Upper lobe of right lung (tissue), 1 donor: ENCODE measurements around the gene KIF25. TPM values are rescaled to one million over a fixed set of nuclear protein-coding genes. Genes with fewer than 3 reads are reported as not detected.

Source experiments
- ATAC-seq: fragments of 200-7000 bp; cut with Tn5 transposase; one replicate; pipeline ENCODE4 v1.9.1; 2020; ENCODE audit warnings: mild to moderate bottlenecking, moderate library complexity
- DNase-seq: peaks from one replicate; pipeline ENCODE4 v3.0.0-alpha.2; 2020
- H3K27ac ChIP-seq: fragments of 200-600 bp; one replicate; pipeline ENCODE4 v1.8.0; 2022
- H3K27me3 ChIP-seq: fragments of 200-600 bp; one replicate; pipeline ENCODE4 v1.8.0; 2022; ENCODE audit warnings: mild to moderate bottlenecking
- H3K36me3 ChIP-seq: fragments of 200-600 bp; one replicate; pipeline ENCODE4 v1.8.0; 2022
- H3K4me1 ChIP-seq: fragments of 200-600 bp; one replicate; pipeline ENCODE4 v1.8.0; 2022
- H3K4me3 ChIP-seq: fragments of 200-600 bp; one replicate; pipeline ENCODE4 v1.8.0; 2022; ENCODE audit warnings: mild to moderate bottlenecking
- H3K9me3 ChIP-seq: fragments of 200-600 bp; one replicate; pipeline ENCODE4 v1.8.0; 2022
- intact Hi-C: fragments of 100-400 bp; cut with DNase I; formaldehyde crosslinking; loops from one replicate; pipeline ENCODE4 v1.11.0; 2022
- total RNA-seq: library from RNA; stranded (reverse); fragmentation: NEBNext Ultra II Directional; extraction: Animal tissue kit (Norgen Biotek cat#: 25700); gene quantifications from one replicate; pipeline ENCODE4 v1.2.1, GENCODE V29; 2021
- TF ChIP-seq, protein P1 (sequence below): fragments of 200-600 bp; IDR thresholded peaks from one replicate; pipeline ENCODE4 v1.8.0; 2022; ENCODE audit warnings: antibody characterized with exemption
- donor health status: DM: no; HTN: yes; CAD: no; lungs with severe emphysema.

KIF25 gene
- total RNA-seq, 1 donor from 2014 or later: 0.96 TPM

DNA sequence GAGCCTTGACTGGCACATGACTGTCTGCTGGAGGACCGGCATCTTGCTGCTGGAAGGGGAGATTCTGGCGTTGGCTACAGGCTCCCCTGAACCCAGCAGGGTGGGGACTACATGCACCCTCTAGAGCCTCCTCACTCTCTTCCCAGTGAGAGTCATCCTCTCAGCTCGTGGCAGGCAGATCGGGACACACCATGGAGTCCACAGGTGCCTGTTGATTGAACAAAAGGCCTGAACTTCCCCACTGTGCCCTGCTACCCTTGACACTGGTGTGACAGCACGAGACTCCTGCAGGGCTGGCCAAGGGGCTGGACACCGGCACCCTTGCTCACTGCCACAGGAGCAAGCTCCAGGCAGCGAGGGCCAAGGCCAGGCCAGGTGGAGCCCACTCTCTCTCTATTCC, 73.3 kb downstream of the KIF25 start:
- Histone ChIP-seq H3K36me3 (no peaks in the 10 kb centered on the region), H3K27ac (no peak overlapping the region), H3K4me1 (no peaks in the 10 kb centered on the region), H3K9me3 (no peaks in the 10 kb centered on the region), H3K4me3 (no peak overlapping the region), H3K27me3 (no peaks in the 10 kb centered on the region)
- TF ChIP-seq, protein P1, sequence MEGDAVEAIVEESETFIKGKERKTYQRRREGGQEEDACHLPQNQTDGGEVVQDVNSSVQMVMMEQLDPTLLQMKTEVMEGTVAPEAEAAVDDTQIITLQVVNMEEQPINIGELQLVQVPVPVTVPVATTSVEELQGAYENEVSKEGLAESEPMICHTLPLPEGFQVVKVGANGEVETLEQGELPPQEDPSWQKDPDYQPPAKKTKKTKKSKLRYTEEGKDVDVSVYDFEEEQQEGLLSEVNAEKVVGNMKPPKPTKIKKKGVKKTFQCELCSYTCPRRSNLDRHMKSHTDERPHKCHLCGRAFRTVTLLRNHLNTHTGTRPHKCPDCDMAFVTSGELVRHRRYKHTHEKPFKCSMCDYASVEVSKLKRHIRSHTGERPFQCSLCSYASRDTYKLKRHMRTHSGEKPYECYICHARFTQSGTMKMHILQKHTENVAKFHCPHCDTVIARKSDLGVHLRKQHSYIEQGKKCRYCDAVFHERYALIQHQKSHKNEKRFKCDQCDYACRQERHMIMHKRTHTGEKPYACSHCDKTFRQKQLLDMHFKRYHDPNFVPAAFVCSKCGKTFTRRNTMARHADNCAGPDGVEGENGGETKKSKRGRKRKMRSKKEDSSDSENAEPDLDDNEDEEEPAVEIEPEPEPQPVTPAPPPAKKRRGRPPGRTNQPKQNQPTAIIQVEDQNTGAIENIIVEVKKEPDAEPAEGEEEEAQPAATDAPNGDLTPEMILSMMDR: no peak
- ATAC-seq: no peak
- no peak for DNase-seq
- intact Hi-C loops: no loop called here

DNA sequence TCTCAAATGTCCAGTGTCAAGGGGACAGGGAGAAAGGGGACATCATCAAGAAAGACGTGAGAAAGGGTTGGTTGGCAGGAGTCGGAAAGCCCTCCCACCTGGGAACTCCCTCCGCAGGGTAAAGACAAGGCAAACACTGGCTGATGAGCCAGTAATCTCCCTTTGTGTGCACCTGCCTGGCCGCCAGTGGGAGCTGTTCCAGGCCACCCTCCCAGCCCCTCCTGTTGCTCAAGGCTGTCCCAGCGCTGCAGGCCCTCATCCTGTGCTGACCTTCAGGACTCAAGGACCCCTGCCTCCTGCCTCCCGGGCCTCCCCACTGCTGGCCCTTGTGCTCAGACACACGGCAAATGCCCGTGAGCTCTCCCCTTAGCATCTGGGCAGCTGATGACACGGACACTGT, 74.1 kb downstream of the KIF25 start:
- H3K9me3 ChIP-seq: no peaks in the 10 kb centered on the region
- no peaks in the 10 kb centered on the region for H3K4me1 ChIP-seq
- no peaks in the 10 kb centered on the region for H3K36me3 ChIP-seq
- TF ChIP-seq, protein P1: no peak
- ATAC-seq (no peak), DNase-seq (no peak)
- no peaks in the 10 kb centered on the region for H3K27me3 ChIP-seq
- H3K27ac ChIP-seq: no peak overlapping the region
- intact Hi-C loops: no loop called here
- H3K4me3 ChIP-seq: no peak overlapping the region

DNA sequence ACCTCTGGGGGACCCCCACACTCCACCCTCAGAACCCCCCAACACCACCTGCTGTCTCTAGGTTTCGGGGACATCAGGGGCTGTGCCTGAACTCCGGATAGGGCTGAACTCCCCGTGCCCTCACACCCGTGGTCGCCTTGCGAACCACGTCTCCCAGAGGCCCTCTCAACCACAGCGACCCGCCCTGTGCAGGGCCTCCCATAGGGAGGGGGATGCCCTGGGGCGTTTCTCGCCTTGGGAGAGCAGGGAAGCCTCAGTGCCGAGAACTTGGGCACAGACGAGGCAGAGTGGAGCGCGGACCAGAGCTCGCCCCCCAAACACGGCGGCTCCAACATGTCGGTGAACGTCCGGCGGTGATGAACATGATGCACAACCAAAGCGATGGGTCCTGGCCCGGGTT, 74.8 kb downstream of the KIF25 start:
- intact Hi-C loops: no loop called here
- ATAC-seq: no peak
- Histone ChIP-seq H3K4me1 (no peaks in the 10 kb centered on the region), H3K9me3 (no peaks in the 10 kb centered on the region), H3K27me3 (no peaks in the 10 kb centered on the region), H3K4me3 (no peak overlapping the region), H3K27ac (no peak overlapping the region), H3K36me3 (no peaks in the 10 kb centered on the region)
- TF ChIP-seq, protein P1: no peak
- no peak for DNase-seq

DNA sequence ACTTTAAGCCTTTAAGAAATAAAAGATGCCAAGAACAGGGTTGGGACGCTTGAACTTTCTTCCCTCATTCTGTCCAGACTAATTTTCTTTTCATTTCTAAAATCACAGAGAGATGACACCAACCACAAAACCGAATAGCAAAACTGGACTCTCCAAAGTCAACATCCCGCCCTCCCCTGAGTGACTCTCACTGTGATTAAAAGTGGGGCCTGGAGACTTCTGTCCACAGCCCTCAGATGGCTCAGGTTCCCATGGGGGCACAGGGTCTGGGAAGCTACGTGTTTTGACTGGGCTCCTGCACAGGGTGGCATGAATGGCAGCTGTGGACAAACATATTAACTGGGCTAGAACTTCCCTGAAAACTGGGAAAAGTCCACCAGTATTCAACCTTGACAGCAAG, 75.3 kb downstream of the KIF25 start:
- intact Hi-C loops: no loop called here

DNA sequence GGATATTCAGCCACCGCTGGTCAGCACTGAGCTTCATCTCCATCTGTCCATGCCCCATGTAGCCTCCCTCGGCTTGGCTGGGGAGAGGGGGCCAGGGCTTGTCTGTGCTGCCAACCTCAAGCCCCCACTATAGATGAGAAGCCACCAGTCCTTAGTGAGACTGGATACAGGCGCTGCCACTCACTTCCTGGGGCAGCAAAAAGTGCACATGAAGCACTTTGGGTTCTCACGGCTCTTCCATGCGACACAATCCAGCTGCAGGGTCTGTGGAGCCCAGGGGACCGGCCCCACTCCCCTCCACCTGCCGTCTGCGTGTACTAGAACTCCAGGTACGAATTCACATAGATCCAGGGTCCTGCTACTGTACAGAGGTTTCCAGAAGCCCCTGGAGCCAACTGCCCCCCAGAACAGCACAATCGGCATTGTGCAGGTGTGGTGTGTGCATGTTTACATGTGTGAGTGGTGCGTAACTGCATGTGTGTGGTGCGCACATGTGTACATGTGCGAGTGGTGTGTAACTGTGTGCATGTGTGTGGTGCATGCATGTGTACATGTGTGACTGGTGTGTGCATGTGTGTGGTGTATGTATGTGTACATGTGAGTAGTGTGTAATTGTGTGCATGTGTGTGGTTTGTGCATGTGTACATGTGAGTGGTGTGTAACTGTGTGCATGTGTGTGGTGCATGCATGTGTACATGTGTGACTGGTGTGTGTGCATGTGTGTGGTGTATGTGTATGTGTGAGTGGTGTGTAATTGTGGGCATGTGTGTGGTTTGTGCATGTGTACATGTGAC, 76.7 kb downstream of the KIF25 start:
- no peaks in the 10 kb centered on the region for H3K4me1 ChIP-seq
- no peak for DNase-seq
- TF ChIP-seq, protein P1: no peak
- no peaks in the 10 kb centered on the region for H3K9me3 ChIP-seq
- no peak overlapping the region for H3K27ac ChIP-seq
- no peaks in the 10 kb centered on the region for H3K27me3 ChIP-seq
- ATAC-seq: no peak
- intact Hi-C loops: no loop called here
- no peaks in the 10 kb centered on the region for H3K36me3 ChIP-seq
- no peak overlapping the region for H3K4me3 ChIP-seq

More for the DNA sequence above, 75.3 kb downstream of the KIF25 start:
- Histone ChIP-seq H3K27ac (no peak overlapping the region), H3K36me3 (no peaks in the 10 kb centered on the region), H3K4me3 (no peak overlapping the region), H3K27me3 (no peaks in the 10 kb centered on the region), H3K4me1 (no peaks in the 10 kb centered on the region), H3K9me3 (no peaks in the 10 kb centered on the region)
- DNase-seq (no peak), ATAC-seq (no peak)
- TF ChIP-seq, protein P1: no peak
